ENCODE measurements around the gene KIF3B. TPM values are rescaled to one million over a fixed set of nuclear protein-coding genes. Genes with fewer than 3 reads are reported as not detected.

The KIF3B gene
- total RNA-seq, 1 experiment from 2014 or later, result 31.5 TPM

DNA sequence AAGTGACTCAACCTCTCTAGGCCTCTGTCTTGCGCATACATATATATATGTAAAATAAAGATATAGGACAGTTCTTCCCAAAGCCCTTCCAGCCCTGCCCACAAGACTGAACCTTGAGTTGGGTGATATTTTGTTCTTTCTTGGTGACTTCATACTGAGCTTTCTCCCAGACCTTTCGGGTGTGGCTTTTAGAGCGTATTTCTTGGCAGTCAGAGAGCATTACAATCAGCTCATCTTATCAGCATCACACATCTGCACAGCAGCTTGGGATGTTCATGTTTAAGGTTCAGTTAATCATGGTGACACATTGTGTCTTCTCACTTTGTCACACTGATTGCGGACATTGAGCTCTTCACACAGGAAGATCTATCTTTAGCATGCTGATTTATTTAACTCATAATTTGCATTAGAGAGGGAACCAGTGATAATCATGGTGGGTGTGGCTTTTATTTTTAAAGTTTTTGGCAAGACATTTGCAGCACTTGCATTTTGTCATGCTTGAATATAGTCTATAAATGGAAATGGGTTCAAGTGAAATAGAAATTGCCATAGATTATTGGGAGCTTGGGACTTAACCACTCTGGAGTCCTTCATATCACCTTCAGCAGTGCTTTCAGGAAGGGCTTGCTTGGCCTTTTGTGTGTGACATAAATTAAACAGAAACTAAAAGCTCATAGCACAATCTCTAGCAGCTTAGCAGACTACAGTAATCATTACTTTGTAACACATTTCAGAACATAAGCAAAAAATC lies 8.3 kb downstream of the KIF3B start:
- H2AFZ ChIP-seq (ENCODE audit: low read depth, low read length, poor library complexity, severe bottlenecking), result no peak overlapping the region
- H3K9me3 ChIP-seq (ENCODE audit: control insufficient read depth in 1 of 2, insufficient read depth in 1 of 2, low read depth in 1 of 2, low read length in 2 of 2), result no peaks in the 10 kb centered on the region
- no peak overlapping the region for H3K4me3 ChIP-seq (replicated peaks in 1 of 2; ENCODE audit: low read depth in 1 of 2, low read length in 2 of 2)
- no peak for TF ChIP-seq JUND (IDR thresholded peaks at IDR 0.05)
- no peak for TF ChIP-seq ZFX (IDR thresholded peaks at IDR 0.05)
- no peak for TF ChIP-seq POLR2AphosphoS5 (IDR thresholded peaks at IDR 0.05; ENCODE audit: low read depth, low read length)
- TF ChIP-seq SRF (IDR thresholded peaks at IDR 0.05; ENCODE audit: low read depth), result no peak
- no peak for TF ChIP-seq ELF1 (IDR thresholded peaks at IDR 0.05; ENCODE audit: borderline replicate concordance, low read depth)
- no peak for TF ChIP-seq SIN3A (IDR thresholded peaks at IDR 0.05; ENCODE audit: low read depth)
- TF ChIP-seq, protein P1, sequence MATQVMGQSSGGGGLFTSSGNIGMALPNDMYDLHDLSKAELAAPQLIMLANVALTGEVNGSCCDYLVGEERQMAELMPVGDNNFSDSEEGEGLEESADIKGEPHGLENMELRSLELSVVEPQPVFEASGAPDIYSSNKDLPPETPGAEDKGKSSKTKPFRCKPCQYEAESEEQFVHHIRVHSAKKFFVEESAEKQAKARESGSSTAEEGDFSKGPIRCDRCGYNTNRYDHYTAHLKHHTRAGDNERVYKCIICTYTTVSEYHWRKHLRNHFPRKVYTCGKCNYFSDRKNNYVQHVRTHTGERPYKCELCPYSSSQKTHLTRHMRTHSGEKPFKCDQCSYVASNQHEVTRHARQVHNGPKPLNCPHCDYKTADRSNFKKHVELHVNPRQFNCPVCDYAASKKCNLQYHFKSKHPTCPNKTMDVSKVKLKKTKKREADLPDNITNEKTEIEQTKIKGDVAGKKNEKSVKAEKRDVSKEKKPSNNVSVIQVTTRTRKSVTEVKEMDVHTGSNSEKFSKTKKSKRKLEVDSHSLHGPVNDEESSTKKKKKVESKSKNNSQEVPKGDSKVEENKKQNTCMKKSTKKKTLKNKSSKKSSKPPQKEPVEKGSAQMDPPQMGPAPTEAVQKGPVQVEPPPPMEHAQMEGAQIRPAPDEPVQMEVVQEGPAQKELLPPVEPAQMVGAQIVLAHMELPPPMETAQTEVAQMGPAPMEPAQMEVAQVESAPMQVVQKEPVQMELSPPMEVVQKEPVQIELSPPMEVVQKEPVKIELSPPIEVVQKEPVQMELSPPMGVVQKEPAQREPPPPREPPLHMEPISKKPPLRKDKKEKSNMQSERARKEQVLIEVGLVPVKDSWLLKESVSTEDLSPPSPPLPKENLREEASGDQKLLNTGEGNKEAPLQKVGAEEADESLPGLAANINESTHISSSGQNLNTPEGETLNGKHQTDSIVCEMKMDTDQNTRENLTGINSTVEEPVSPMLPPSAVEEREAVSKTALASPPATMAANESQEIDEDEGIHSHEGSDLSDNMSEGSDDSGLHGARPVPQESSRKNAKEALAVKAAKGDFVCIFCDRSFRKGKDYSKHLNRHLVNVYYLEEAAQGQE (IDR thresholded peaks at IDR 0.05; ENCODE audit: low read depth), result no peak
- TF ChIP-seq ZBTB33 (IDR thresholded peaks at IDR 0.05; ENCODE audit: extremely low read depth, insufficient replicate concordance, low read length), result no peak
- no peak for TF ChIP-seq CBX3 (IDR thresholded peaks at IDR 0.05; ENCODE audit: low read depth)
- no peak for TF ChIP-seq RAD21 (IDR thresholded peaks at IDR 0.05; ENCODE audit: low read depth)
- no peak for TF ChIP-seq EZH2phosphoT487 (IDR thresholded peaks at IDR 0.05; ENCODE audit: borderline replicate concordance)
- no peak for TF ChIP-seq FOSL1 (IDR thresholded peaks at IDR 0.05; ENCODE audit: low read depth)
- TF ChIP-seq, protein P2, sequence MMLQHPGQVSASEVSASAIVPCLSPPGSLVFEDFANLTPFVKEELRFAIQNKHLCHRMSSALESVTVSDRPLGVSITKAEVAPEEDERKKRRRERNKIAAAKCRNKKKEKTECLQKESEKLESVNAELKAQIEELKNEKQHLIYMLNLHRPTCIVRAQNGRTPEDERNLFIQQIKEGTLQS (IDR thresholded peaks at IDR 0.05), result no peak
- RAD21 ChIA-PET (ENCODE audit: low non-redundant PET in 1 of 2, low total read pairs in 2 of 2, uncharacterized antibody in 2 of 2, unreplicated experiment in 2 of 2), result no interaction called here
- POLR2A ChIA-PET, result no interaction called here
- H3K36me3 ChIP-seq (ENCODE audit: control insufficient read depth in 1 of 2, insufficient read depth in 2 of 2, low read length in 2 of 2), result peaks cover 2 to 3% of the 10 kb centered on the region in 2 experiments; a peak in 1 of 4 replicates
- 0 out of 2 replicates have a peak overlapping the region, but pooled peaks have one; percentile 5 for H3K4me2 ChIP-seq (ENCODE audit: low read length)
- DNase-seq (ENCODE audit: low read depth, low spot score) (no peak), ATAC-seq (no peak)
- no peaks in the 10 kb centered on the region for H3K9me2 ChIP-seq (ENCODE audit: insufficient read depth)
- no peak overlapping the region for H3K27ac ChIP-seq (ENCODE audit: low read depth, low read length)
- H3K9ac ChIP-seq (ENCODE audit: low read length), result no peak overlapping the region
- intact Hi-C loops (cut with micrococcal nuclease), result no loop called here
- H4K20me1 ChIP-seq (ENCODE audit: insufficient read depth), result no peaks in the 10 kb centered on the region; the same call in 1 of the 2 replicates
- CTCF ChIA-PET, result no interaction called here
- peaks cover 21% of the 10 kb centered on the region for H3K79me2 ChIP-seq (ENCODE audit: insufficient read depth, low read length)
- H3K4me1 ChIP-seq (ENCODE audit: control insufficient read depth in 1 of 2, insufficient read depth in 2 of 2, low read length in 2 of 2), result peaks cover 0 to 9% of the 10 kb centered on the region in 2 experiments; a peak in 3 of 4 replicates
- BruUV-seq (replicated peaks), result no TSS peak
- H3K27me3 ChIP-seq (ENCODE audit: insufficient read depth, low read length), result no peaks in the 10 kb centered on the region

Data from HCT116 (cell line).